Mesothelial cell of epicardium (in vitro differentiated cells): ENCODE data around the gene DGKH. TPM values are rescaled to one million over a fixed set of nuclear protein-coding genes. Genes with fewer than 3 reads are reported as not detected.

Source experiments
- DNase-seq, 2 experiments: peaks; one replicate each; pipeline ENCODE4 v3.0.0; 2021; ENCODE audit warnings: low spot score in 2 of 2; ENCODE audit not compliant: unreplicated experiment in 2 of 2
- H3K27ac Mint-ChIP-seq: 2 replicates; pipeline ENCODE4 v1.8.0; 2021; ENCODE audit warnings: mixed read lengths
- H3K27me3 Mint-ChIP-seq: 2 replicates; pipeline ENCODE4 v1.8.0; 2021; ENCODE audit warnings: low read depth, mixed read lengths
- H3K36me3 Mint-ChIP-seq: 2 replicates; pipeline ENCODE4 v1.8.0; 2021; ENCODE audit warnings: mixed read lengths
- H3K4me1 Mint-ChIP-seq: 2 replicates; pipeline ENCODE4 v1.8.0; 2021; ENCODE audit warnings: mixed read lengths
- H3K4me3 Mint-ChIP-seq: 2 replicates; pipeline ENCODE4 v1.8.0; 2021; ENCODE audit warnings: mild to moderate bottlenecking, moderate library complexity, mixed read lengths
- H3K9me3 Mint-ChIP-seq: 2 replicates; pipeline ENCODE4 v1.8.0; 2021; ENCODE audit warnings: mixed read lengths
- CTCF ChIP-seq: fragments of 200-600 bp; sonication (generic); IDR thresholded peaks from one replicate; pipeline ENCODE4 v1.5.0; 2021; ENCODE audit warnings: antibody characterized with exemption; ENCODE audit not compliant: unreplicated experiment
- total RNA-seq: library from RNA; stranded (reverse); gene quantifications from 3 replicates; pipeline ENCODE4 v1.2.1, GENCODE V29; 2021

The DGKH gene
- total RNA-seq, 1 donor from 2014 or later, result 9.2 TPM

DNA sequence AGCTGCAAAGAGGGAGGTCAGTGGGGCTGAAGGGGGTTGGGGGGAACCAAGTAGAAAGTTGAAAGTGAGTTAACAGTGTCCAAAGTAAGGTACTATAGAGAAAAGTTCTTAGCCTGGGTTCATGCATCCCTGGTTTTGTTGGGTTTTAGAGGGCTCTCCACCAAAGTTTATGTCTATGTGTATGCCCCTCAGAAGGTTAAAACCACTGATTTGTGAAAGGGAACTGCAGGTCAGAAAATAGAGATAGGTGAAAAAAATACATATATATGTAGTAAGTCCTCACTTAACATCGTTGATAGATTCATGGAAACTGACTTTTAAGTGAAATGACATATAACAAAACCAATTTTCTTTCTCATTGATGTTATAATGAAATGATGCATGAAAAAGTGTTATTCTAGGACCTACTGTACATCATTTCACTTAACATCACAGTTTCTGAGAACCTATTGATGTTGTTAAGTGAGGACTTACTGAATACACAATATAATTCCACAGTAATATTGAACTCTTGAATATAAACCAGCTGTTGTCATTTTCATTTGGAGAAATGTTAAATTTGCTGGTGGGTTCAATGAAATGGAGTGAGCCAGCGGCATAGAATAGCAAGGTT is 9.6 kb downstream of the DGKH start:
- H3K27me3 Mint-ChIP-seq, result no peaks in the 10 kb centered on the region
- H3K27ac Mint-ChIP-seq, result no peak overlapping the region
- H3K36me3 Mint-ChIP-seq, result peaks cover 4% of the 10 kb centered on the region
- no peak overlapping the region for H3K4me3 Mint-ChIP-seq
- DNase-seq, result no peak
- TF ChIP-seq CTCF, result no peak
- peaks cover 12% of the 10 kb centered on the region for H3K4me1 Mint-ChIP-seq
- peaks cover 5% of the 10 kb centered on the region for H3K9me3 Mint-ChIP-seq

- peaks cover 18% of the 10 kb centered on the region for H3K4me1 Mint-ChIP-seq
- TF ChIP-seq CTCF, result no peak
- no peak overlapping the region for H3K4me3 Mint-ChIP-seq
- no peaks in the 10 kb centered on the region for H3K27me3 Mint-ChIP-seq
- peaks cover 5% of the 10 kb centered on the region for H3K9me3 Mint-ChIP-seq
- no peak for DNase-seq
- peaks cover 9% of the 10 kb centered on the region for H3K36me3 Mint-ChIP-seq
- H3K27ac Mint-ChIP-seq, result no peak overlapping the region
These were observed 13.5 kb downstream of the DGKH start for GRCh38 chr13:42061943-42062342.

DNA sequence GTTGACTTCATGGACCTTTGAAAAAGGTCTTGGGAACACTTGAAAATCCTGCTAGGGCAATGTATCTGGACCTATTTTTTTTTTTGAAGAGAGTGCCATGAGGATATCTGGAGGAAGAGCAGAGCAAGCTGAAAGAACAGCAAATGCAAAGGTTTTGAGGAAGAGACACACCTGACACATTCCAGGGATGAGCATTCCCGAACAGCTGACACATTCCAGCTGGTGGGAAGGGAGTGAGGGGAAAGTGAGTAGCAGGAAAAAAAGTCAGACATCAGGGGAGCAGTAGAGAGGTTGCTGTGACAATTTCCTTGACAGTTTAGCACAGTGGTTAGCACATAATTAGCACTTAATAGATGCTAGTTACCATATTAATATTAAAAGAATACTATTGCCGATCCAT is 14.7 kb downstream of the DGKH start:
- H3K27ac Mint-ChIP-seq, result no peak overlapping the region
- no peak for TF ChIP-seq CTCF
- no peak for DNase-seq

DNA sequence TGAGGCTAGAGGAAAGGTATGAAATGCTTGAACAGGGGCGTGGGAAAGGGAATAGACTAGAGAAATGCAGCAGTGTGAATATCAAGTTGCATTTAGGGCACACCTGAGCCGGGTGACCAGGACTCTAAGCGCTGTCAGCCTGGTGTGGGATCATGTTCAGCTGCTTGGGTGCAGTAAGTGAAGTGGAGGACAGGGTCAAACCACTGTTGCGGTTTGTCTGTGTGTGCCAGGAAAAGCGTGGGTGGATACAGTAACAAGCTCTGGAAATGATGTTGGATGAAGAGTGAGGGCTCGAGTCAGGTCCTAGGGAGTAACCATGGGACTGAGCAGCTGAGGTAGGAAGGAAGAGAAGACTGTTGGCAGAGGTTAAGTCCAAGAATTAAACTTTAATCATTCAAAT is 15.8 kb downstream of the DGKH start:
- H3K4me1 Mint-ChIP-seq, result peaks cover 19% of the 10 kb centered on the region
- H3K27ac Mint-ChIP-seq, result no peak overlapping the region
- DNase-seq, result no peak
- H3K27me3 Mint-ChIP-seq, result no peaks in the 10 kb centered on the region
- no peak overlapping the region for H3K4me3 Mint-ChIP-seq
- H3K9me3 Mint-ChIP-seq, result no peaks in the 10 kb centered on the region
- peaks cover 5% of the 10 kb centered on the region for H3K36me3 Mint-ChIP-seq
- TF ChIP-seq CTCF, result no peak

More for the DNA sequence above, 14.7 kb downstream of the DGKH start:
- Mint-ChIP-seq H3K27me3 (no peaks in the 10 kb centered on the region), H3K9me3 (peaks cover 5% of the 10 kb centered on the region), H3K4me1 (peaks cover 18% of the 10 kb centered on the region), H3K4me3 (no peak overlapping the region), H3K36me3 (peaks cover 9% of the 10 kb centered on the region)

DNA sequence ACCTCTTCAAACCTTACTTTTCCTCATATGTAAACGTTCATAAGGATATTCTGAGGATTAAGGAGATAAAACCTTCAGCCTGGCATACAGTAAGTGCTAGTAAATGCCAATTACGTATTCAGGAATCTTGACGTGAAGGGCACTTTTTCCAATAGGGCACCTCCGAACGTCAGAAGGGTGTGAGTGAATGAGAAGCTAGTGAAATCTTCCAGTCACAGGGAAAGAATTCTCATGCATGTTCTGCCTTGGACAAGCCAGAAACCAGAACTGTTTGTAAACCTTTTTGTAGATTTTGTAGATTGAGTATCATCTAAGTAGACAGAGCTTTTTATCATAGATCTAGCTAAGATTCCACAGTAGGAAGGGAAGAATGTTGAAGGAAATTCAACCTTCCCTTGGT is 16.5 kb downstream of the DGKH start:
- TF ChIP-seq CTCF, result no peak
- no peaks in the 10 kb centered on the region for H3K27me3 Mint-ChIP-seq
- no peak for DNase-seq
- H3K27ac Mint-ChIP-seq, result no peak overlapping the region
- H3K4me3 Mint-ChIP-seq, result no peak overlapping the region
- H3K9me3 Mint-ChIP-seq, result no peaks in the 10 kb centered on the region
- peaks cover 5% of the 10 kb centered on the region for H3K36me3 Mint-ChIP-seq
- H3K4me1 Mint-ChIP-seq, result peaks cover 19% of the 10 kb centered on the region

- Mint-ChIP-seq H3K4me1 (peaks cover 19% of the 10 kb centered on the region), H3K9me3 (no peaks in the 10 kb centered on the region), H3K27ac (no peak overlapping the region), H3K36me3 (peaks cover 5% of the 10 kb centered on the region), H3K4me3 (no peak overlapping the region), H3K27me3 (no peaks in the 10 kb centered on the region)
- no peak for TF ChIP-seq CTCF
- DNase-seq, result no peak
These were observed 17.0 kb downstream of the DGKH start for GRCh38 chr13:42065414-42065813.
